ENCODE measurements around the gene ABHD6.

GRCh38 chr3:58260733-58261132 is 23.1 kb downstream of the ABHD6 start:
- no peak for TF ChIP-seq CTCF (IDR thresholded peaks at IDR 0.05)
- no peak for TF ChIP-seq EP300 (IDR thresholded peaks at IDR 0.05)
- TF ChIP-seq POLR2A (IDR thresholded peaks at IDR 0.05), result no peak
